ENCODE results near the gene KCNN2.

The KCNN2 gene

GRCh38 chr5:114407783-114408182 is 45.9 kb downstream of the KCNN2 start:
- DNase-seq (ENCODE audit: extremely low read depth, low read depth): no peak
- TF ChIP-seq CTCF (IDR thresholded peaks at IDR 0.05; ENCODE audit: low read depth, low read length): no peak

GRCh38 chr5:114408847-114409246 is 47.0 kb downstream of the KCNN2 start:
- DNase-seq (ENCODE audit: extremely low read depth, low read depth): no peak
- TF ChIP-seq CTCF (IDR thresholded peaks at IDR 0.05; ENCODE audit: low read depth, low read length): no peak

GRCh38 chr5:114411380-114411931 is 49.6 kb downstream of the KCNN2 start:
- no peak for TF ChIP-seq CTCF (IDR thresholded peaks at IDR 0.05; ENCODE audit: low read depth, low read length)
- DNase-seq (ENCODE audit: extremely low read depth, low read depth): no peak

- TF ChIP-seq CTCF (IDR thresholded peaks at IDR 0.05; ENCODE audit: low read depth, low read length): no peak
- DNase-seq (ENCODE audit: extremely low read depth, low read depth): peak; percentile 11
Measured at GRCh38 chr5:114412510-114413171, 50.8 kb downstream of the KCNN2 start.

GRCh38 chr5:114415760-114416159 is 53.9 kb downstream of the KCNN2 start:
- no peak for DNase-seq (ENCODE audit: extremely low read depth, low read depth)
- no peak for TF ChIP-seq CTCF (IDR thresholded peaks at IDR 0.05; ENCODE audit: low read depth, low read length)

GRCh38 chr5:114416254-114416653 is 54.4 kb downstream of the KCNN2 start:
- TF ChIP-seq CTCF (IDR thresholded peaks at IDR 0.05; ENCODE audit: low read depth, low read length): no peak
- DNase-seq (ENCODE audit: extremely low read depth, low read depth): no peak

- no peak for DNase-seq (ENCODE audit: extremely low read depth, low read depth)
- no peak for TF ChIP-seq CTCF (IDR thresholded peaks at IDR 0.05; ENCODE audit: low read depth, low read length)
Measured at GRCh38 chr5:114417519-114417918, 55.6 kb downstream of the KCNN2 start.

Data from AG09319 (cell line).